Raji (cell line): ENCODE results near the gene TIMM23B.
"Not testable (repeated sequence)": the region's sequence is repeated elsewhere in the genome, so short reads cannot be mapped to it uniquely, and the experiment has no call there.

Experiments used
- POLR2A ChIP-seq: IDR thresholded peaks from 2 replicates; pipeline ENCODE4 v1.6.1; 2011; ENCODE audit warnings: low read depth, low read length, control low read depth; ENCODE audit not compliant: insufficient read depth

TIMM23B gene

GRCh38 chr10:49941447-49942338, at the start of gene TIMM23B, which contains the start of gene PARG:
TIMM23B (plus strand) TSS chr10:49942053; CDS start chr10:49942195, 142 bp downstream.
PARG (minus strand) TSS chr10:49942027; CDS start chr10:49941725, 302 bp downstream.
- peak; percentile 72 for TF ChIP-seq POLR2A

- TF ChIP-seq POLR2A = not testable (repeated sequence)
Observed at GRCh38 chr10:49988376-49988775, 46.5 kb downstream of the TIMM23B start, which contains the start of gene AGAP6. AGAP6 (plus strand) TSS chr10:49988406; CDS start chr10:49988716, 310 bp downstream.

GRCh38 chr10:50021646-50022045, 79.8 kb downstream of the TIMM23B start:
- TF ChIP-seq POLR2A = no peak
